Activated naive CD4-positive, alpha-beta T cell treated with Interleukin-2 at 50 U/mL for 16 hours (primary cell): ENCODE measurements around the gene SUPT6H.
"Not testable (repeated sequence)": the region's sequence is repeated elsewhere in the genome, so short reads cannot be mapped to it uniquely, and the experiment has no call there.

Experiments
- DNase-seq: peaks from one replicate; pipeline ENCODE4 v3.0.0-alpha.2; 2020

SUPT6H gene

DNA sequence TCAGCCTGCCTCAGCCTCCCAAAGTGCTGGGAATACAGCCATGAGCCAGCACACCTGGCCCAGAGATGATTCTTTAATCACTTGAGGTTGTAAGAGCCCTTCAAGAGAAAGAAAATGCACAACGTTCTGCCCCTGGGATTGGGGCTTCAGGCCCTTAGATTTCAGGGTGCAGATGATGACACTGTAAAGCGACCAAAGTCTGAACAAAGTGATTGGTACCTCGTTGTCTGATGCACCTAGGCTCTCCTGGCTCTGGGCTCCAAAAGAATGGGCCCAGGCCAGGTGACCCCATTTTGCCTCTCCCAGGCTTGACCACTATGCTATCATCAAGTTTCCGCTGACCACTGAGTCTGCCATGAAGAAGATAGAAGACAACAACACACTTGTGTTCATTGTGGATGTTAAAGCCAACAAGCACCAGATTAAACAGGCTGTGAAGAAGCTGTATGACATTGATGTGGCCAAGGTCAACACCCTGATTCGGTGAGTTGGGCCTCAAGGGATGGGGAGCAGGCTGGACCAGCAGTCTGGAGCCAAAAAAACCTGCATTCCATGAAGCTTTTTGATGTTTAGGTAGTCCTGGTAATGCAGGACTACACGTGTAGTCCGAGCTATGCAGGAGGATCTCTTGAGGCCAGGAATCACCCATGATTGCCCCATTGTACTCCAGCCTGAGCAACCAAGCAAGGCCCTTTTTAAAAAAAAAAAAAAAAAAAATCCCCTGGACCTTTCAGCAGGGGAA lies 60.6 kb downstream of the SUPT6H start:
- no peak for DNase-seq

DNA sequence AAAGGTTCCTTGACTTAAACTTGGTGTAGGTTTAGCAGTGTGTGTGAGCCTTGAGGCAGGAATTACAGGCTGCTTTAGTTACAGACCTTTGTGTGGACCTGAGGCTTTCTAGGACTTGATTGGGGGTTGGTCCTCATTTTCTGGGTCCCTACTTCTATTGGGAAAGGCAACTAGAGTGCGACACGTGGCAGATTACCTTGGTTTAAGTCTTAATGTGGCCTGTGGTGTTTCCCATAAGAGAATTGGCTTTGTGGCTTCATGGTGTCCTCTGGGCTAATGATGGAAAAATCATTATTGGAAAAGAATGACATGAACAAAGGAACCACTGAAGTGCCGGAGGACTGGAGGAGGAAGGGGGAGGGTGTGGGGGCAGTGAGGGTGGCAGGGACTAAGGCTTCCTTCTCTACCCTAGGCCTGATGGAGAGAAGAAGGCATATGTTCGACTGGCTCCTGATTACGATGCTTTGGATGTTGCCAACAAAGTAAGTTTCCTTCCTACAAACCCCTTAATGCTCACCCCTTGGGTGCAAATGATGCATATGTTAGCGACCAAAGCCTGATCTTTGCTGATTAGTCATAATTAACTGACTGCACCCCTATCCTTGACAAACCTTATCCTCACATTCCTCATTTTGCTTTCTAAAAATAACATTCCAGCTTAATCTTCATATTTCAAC lies 61.3 kb downstream of the SUPT6H start:
- DNase-seq: no peak

DNA sequence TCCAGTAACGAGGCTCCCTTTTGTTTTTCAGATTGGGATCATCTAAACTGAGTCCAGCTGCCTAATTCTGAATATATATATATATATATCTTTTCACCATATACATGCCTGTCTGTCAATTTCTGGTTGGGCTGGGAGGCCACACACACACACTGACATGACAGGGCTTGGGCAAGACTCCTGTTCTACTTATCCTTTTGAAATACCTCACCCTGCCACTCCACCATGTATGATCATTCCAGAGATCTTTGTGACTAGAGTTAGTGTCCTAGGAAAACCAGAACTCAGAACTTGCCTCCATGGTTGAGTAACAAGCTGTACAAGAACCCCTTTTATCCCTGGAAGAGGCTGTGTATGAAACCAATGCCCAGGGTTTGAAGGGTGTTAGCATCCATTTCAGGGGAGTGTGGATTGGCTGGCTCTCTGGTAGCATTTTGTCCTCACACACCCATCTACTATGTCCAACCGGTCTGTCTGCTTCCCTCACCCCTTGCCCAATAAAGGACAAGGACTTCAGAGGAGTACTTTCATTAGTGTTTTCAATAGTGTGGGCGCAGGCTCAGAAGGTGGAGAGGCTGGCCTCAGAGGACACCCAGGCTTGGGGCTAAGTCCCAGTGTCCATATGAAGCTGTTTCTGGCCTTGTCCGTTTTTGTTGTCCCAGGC lies 62.0 kb downstream of the SUPT6H start:
- not testable (repeated sequence) for DNase-seq

DNA sequence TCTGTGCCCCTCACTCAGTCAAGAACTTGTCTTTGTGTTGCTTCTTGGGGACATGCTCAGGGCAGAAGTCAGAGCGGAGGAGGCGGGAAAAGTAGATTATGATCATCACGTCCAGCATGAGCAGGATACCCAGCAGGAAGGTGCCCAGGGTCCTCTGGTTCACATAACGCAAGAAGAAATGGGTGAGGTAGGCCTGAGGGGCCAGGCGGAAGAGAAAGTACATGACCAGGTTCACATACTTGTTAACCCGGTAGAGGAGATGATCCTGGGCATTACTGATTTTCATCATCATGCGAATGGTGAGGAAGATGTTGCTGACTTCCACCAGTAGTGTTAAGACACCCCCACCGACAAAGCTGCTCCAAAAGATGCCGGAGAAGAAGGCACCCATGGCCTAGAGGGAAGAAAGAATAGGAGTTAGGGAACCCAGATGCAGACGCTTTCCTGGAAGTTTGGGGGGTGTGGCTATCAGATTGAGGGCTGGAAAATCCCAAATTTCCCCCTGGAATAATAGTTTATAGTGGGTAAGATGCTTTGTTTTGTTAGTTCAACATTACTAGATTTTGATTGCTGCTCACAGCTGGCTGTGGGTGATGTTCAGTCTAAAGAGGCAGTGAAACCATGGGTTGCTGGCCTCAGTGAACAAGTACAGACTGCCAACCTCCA lies 62.6 kb downstream of the SUPT6H start:
- no peak for DNase-seq

DNA sequence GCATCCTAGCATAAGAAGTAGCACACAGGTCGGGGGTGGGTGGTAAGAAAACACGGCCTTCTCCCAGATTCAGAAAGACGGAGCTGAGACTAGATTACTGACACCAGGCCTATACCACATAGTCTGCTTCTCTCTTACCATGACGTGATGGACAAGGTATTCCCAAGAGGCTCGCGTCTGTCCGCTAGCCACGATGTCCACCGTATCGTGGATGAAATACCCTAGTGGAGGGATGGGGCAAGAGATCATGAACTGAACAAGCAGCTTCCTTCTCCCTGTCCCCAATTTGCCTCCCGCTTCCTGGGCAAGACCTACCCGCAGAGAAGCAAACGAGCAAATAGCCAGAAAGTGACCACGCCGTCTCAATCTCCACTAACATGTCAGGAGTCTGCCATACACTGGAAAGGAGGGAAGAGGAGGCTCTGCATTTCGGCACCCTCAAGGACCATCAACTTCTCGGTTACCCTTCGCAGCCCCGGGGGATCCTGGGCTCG lies 63.2 kb downstream of the SUPT6H start:
- DNase-seq: no peak

DNA sequence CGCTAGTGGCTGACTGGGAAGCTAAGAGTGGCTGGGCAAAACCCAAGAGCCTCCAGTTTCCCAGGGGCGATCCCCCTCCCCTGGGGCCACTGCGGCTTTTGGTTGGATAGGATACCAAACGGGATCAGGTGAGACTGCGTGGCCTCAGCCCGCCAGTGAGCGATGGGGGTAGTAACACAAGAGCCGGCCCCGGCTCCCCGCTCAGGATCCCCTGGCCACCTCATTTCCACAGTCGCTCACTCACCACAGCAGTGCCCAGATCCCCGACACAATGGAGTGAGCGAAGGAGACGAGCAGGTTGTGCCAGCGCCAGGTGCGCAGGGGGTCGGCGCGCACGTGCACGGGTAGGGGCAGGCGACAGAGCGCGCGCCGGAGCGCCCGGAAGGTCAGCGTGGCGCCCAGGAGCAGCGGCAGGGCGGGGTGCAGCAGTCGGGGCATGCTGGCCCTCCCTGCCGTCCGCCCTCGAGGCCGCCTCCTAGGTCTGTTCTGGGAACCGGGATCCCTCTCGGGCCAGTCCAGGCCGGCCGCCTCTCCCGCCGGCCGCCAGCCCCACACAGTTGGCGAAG lies 63.7 kb downstream of the SUPT6H start:
- peak; percentile 62 for DNase-seq

DNA sequence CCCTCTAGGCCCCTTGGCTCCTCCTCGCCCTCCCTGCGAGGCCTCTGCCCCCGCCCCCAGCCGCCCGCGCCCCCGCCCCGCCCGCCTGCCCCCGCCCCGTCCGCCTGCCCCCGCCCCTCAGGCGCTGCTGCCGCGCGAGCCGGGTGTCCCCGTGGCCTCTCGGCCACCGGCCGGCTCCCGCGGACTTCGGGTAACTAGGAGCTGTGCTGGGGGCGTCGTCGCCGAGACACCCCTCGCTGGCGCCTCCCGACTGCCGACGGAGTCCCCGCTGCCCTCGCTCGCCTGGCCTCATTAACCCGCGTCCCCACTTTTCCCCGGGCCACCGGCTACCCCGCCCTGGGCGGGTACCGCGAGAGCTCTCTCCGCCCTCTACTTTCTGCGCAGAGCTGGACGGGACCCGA lies 64.2 kb downstream of the SUPT6H start, which contains the start of gene TLCD1:
Gene TLCD1 (minus strand): TSS at position 8 of the 401 bp plus-strand sequence. CDS start 136 bp downstream, outside the sequence.
- peak; percentile 83 for DNase-seq

DNA sequence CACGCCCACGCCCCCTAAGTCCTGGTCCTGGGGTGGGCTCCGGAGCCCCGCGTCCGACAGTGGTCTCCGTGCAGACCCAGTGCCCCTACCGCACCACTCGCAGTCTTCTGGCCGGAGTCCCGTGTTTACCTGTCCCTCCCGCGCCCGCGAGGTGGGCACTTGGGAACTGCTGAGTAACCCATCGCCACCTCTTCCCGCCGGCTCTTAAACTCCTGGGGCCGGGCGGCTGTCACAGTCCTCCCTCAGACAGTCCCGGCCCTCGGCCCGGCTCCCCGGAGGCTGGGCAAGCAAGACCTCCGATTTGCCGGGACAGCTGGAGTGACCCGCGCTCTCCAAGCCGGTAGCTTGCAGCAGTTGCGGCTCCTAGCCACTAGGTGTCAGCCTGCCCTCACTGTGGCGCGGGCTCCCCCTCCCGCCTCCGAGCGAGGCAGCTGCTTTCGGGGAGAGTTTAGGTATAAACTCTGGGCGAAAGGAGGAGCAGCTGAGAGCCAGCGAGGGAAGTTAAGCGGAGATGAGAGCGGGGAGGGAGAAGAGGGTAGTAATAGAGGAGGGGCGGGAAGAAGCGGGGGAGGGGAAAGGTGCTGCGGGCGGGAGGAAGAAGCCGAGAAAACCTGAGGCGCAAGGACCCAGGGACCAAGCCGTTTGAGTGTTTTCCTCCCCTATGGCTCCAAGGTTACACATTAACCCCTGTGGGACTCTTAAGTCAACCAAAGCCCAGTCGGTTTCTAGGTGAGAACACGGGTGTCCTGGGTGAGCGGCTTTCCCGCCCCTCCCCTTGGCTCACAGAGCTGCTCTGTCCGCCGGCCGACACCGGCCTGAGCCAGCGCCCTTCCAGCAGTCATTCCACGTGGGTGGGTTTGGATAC lies 64.9 kb downstream of the SUPT6H start:
- DNase-seq: peak; percentile 94

DNA sequence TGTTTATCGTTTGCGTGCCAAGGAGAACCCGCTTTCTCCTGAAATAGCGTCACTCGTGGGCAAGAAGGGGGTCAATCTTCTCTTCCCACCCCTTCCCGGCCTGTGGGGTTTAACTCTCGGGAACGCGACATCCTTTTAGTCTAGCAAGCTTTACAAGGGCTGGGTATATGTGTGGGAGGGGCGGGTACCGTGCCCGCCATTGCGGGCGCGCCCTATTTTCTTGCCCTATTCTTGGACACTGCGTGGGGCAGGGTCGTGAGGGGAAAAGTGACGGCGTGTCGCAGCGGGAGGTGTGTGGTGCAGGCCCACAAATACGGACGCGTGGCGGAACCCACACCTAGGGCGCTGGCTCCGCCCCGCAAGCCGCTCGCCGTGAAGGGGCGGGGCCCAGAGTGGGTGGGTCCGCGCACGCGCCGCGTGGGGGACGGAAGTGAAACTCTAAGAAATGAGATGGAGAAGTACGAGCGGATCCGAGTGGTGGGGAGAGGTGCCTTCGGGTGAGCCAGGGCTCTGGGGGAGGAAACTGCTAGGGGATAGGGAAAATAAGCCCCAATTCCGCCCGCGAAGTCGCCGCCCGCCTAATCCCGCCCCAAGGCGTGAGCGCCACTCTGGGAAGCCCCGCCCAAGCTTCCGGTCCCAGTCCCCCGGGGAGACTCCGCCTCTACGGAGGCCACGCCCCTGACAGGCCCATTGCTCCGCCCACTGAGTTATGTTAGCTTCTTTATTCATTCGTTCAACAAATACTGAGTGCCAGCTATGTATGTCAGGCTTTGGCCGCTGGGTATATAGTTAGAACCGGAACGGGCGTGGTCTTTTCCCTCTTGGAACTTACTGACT lies 66.6 kb downstream of the SUPT6H start, which contains the start of gene NEK8:
Gene NEK8 (plus strand): TSS at position 425 of the 837 bp plus-strand sequence. CDS start 26 bp downstream, at position 451.
- DNase-seq: peak; percentile 99

DNA sequence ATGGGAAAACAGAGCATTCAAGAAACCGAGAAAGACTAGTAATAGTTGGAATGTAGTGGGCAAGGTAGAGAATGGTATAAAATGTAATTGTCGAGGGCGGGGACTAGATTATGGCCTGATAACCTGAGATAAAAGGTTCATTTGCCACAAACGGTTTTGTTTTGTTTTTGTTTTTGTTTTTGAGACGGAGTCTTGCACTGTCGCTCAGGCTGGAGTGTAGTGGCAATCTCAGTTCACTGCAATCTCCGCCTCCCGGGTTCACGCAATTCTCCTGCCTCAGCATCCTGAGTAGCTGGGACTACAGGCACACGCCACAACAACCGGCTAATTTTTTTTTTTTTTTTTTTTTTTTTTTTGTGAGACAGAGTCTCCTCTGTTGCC lies 67.9 kb downstream of the SUPT6H start:
- DNase-seq: no peak

DNA sequence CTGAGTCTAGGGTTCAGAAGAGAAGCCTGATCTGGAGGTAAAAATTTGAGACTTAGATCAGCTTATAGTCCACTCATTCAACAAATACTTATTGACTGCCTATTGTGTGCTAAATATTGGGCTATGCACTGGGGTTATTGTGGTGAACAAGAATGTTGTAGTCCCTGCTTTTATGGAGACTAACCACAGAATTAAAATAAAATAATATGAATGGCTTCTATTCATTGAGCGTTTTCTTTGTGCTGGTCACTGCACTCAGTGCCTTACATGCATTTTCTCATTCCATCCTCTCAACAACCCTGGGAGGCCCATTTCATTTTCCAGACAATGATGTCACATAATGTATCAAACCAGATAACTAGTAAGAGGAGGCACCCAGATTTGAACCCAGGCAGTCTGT lies 71.3 kb downstream of the SUPT6H start:
- no peak for DNase-seq

DNA sequence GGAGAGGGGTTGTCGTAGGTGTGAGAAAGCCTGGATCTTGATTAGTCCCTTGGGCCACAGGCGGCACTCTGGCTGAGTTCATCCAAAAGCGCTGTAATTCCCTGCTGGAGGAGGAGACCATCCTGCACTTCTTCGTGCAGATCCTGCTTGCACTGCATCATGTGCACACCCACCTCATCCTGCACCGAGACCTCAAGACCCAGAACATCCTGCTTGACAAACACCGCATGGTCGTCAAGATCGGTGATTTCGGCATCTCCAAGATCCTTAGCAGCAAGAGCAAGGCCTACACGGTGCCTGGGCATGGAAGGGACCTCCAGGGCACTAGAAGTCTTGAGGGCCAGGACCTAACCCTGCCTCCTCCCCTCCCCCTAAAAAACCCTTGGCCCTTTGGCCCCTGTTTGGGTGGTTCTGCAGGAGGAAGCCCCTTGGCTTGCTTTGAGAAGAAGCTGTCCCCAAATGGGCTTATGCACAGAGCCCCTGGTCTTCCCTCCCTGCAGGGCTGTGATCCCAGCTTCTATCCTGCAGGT lies 72.8 kb downstream of the SUPT6H start:
- DNase-seq: no peak

DNA sequence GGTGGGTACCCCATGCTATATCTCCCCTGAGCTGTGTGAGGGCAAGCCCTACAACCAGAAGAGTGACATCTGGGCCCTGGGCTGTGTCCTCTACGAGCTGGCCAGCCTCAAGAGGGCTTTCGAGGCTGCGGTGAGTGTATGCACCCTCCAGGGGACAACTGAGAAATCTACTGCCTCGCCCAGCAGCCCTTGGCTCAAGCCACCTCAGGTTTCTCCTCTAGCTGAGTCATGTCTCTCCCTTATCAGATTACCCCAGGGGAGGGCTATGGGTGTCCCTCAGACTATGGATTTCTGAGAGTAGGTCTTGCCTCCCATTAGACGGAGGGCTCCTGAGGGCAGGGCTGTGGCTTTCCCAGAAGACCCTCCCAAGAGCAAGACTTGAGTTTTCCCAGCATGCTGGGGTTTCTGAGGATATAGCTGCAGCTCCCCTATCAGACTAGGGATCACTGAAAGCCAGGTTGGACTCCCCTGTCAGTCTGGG lies 73.3 kb downstream of the SUPT6H start:
- no peak for DNase-seq

DNA sequence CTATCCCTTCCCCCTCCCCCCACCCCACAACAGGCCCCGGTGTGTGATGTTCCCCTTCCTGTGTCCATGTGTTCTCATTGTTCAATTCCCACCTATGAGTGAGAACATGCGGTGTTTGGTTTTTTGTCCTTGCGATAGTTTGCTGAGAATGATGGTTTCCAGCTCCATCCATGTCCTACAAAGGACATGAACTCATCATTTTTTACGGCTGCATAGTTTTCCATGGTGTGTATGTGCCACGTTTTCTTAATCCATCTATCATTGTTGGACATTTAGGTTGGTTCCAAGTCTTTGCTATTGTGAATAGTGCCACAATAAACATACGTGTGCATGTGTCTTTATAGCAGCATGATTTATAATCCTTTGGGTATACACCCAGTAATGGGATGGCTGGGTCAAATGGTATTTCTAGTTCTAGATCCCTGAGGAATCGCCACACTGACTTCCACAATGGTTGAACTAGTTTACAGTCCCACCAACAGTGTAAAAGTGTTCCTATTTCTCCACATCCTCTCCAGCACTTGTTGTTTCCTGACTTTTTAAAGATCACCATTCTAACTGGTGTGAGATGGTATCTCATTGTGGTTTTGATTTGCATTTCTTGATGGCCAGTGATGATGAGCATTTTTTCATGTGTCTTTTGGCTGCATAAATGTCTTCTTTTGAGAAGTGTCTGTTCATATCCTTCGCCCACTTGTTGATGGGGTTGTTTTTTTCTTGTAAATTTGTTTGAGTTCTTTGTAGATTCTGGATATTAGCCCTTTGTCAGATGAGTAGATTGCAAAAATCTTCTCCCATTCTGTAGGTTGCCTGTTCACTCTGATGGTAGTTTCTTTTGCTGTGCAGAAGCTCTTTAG lies 74.1 kb downstream of the SUPT6H start:
- not testable (repeated sequence) for DNase-seq

DNA sequence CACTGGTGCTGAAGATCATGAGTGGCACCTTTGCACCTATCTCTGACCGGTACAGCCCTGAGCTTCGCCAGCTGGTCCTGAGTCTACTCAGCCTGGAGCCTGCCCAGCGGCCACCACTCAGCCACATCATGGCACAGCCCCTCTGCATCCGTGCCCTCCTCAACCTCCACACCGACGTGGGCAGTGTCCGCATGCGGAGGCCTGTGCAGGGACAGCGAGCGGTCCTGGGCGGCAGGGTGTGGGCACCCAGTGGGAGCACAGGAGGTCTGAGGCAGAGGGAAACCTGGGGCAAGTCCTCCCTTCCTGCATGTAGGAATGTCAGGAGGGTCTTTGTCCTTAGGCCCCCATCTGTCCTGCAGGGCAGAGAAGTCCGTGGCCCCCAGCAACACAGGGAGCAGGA lies 75.3 kb downstream of the SUPT6H start:
- no peak for DNase-seq

DNA sequence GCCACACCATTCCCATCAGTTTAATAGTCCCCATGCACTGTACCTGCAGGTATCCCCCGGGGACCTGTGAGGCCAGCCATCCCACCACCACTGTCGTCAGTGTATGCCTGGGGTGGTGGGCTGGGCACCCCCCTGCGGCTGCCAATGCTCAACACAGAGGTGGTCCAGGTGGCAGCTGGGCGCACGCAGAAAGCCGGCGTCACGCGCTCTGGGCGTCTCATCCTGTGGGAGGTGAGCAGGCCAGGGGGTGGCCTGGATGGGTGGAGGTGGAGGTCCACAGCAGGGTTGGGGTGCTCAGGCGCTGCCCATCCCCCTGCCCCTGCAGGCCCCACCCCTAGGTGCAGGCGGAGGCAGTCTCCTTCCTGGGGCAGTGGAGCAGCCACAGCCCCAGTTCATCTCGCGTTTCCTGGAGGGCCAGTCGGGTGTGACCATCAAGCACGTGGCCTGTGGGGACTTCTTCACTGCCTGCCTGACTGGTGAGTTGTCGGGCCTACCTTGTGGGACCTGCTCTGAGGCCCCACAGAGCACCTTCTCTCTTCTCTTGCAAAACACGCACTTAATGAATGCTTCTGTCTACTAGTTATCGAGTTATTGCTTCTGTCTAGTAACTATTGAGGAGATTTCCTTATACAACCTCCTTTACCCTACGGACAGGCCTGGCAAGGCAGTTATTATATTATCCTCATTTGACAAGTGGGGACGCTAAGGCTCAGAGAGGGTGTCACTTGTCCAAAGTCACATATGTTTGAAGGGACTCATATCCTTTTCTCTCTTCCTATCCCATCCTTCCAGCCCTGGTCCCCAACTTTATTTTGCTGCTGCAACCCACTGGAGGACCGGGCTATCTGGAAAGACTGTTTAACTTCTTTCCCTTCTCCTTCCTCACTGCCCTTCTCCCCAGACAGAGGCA lies 76.0 kb downstream of the SUPT6H start:
- no peak for DNase-seq

DNA sequence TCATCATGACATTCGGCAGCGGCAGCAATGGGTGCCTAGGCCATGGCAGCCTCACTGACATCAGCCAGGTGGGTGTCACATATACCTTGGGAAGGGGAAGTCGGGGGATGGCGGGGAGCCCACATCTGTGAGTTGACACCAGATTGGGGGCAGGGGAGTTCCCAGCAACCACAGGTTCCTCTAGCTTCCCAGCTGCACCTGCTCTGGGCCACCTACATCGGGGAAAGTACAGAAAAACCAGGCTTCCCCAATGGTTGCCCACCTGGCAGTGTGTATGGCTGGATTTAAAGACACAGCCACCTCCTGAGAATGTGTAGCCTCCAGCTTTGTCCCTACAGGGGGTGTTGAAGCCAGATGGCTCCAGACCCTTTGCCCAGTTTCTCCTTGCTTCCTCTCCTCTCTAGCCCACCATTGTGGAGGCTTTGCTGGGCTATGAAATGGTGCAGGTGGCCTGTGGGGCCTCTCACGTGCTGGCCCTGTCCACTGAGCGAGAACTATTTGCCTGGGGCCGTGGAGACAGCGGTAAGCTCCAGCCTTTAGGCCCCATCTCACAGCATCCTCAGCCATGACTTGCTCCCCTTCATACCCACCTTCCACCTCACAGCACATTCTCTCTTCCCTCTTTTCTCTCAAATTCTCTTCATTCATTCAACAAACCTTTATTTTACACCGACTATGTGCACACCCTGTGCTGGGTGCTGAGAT lies 76.8 kb downstream of the SUPT6H start:
- DNase-seq: peak; percentile 67
